ENCODE measurements around the gene DGCR6L.

GRCh38 chr22:20302438-20303228 lies 17.2 kb downstream of the DGCR6L start:
- no peak for TF ChIP-seq CTCF (conservative IDR thresholded peaks at IDR 0.05; ENCODE audit: low read depth, low read length)
- TF ChIP-seq CHD1 (IDR thresholded peaks at IDR 0.05; ENCODE audit: low read depth, low read length), result no peak
- no peak for TF ChIP-seq CEBPB (IDR thresholded peaks at IDR 0.05; ENCODE audit: low read depth, low read length)
- TF ChIP-seq MAFK (IDR thresholded peaks at IDR 0.05; ENCODE audit: low read depth, low read length), result no peak
- TF ChIP-seq POLR2A (IDR thresholded peaks at IDR 0.05; ENCODE audit: low read depth, low read length), result no peak
- TF ChIP-seq BHLHE40 (IDR thresholded peaks at IDR 0.05; ENCODE audit: low read depth, low read length), result no peak
- TF ChIP-seq RCOR1 (IDR thresholded peaks at IDR 0.05; ENCODE audit: insufficient replicate concordance, low read length), result no peak
- TF ChIP-seq RAD21 (IDR thresholded peaks at IDR 0.05; ENCODE audit: low read length), result no peak
- no peak for TF ChIP-seq SMC3 (IDR thresholded peaks at IDR 0.05; ENCODE audit: low read depth, low read length)
- TF ChIP-seq MAZ (IDR thresholded peaks at IDR 0.05; ENCODE audit: borderline replicate concordance, low read depth, low read length), result no peak
- TF ChIP-seq USF2 (IDR thresholded peaks at IDR 0.05; ENCODE audit: low read depth, low read length), result no peak
- no peak for TF ChIP-seq ELK1 (IDR thresholded peaks at IDR 0.05; ENCODE audit: borderline replicate concordance, low read depth, low read length)
- TF ChIP-seq FOS (IDR thresholded peaks at IDR 0.05; ENCODE audit: low read depth, low read length), result no peak
- no peak for TF ChIP-seq MXI1 (IDR thresholded peaks at IDR 0.05; ENCODE audit: borderline replicate concordance, low read depth, low read length)
